CD14-positive monocyte (primary cell): ENCODE data around the gene ITGB8. TPM values are rescaled to one million over a fixed set of nuclear protein-coding genes. Genes with fewer than 3 reads are reported as not detected.
"Not testable (repeated sequence)": the region's sequence is repeated elsewhere in the genome, so short reads cannot be mapped to it uniquely, and the experiment has no call there.

ENCODE experiments used
- DNase-seq, 3 donors: peaks; one replicate each; pipeline ENCODE4 v3.0.0-alpha.2; 2011 to 2022
- H2AFZ ChIP-seq: 2 replicates; pipeline ENCODE4 v1.6.0; 2012; ENCODE audit warnings: mild to moderate bottlenecking, low read depth, low read length, inconsistent platforms; ENCODE audit not compliant: insufficient read depth, poor library complexity, severe bottlenecking
- H3K27ac ChIP-seq, 2 donors: 1 replicate in 1 of 2; 2 replicates in 1 of 2; pipeline ENCODE4 v1.5.1; 2012 to 2013; ENCODE audit warnings: low read length in 2 of 2, control low read depth in 1 of 2, inconsistent platforms in 1 of 2, low read depth in 1 of 2, mild to moderate bottlenecking in 1 of 2
- H3K27me3 ChIP-seq, 2 donors: one replicate each; pipeline versions ENCODE4 v1.6.0 to v1.6.1; 2011 to 2013; ENCODE audit warnings: low read length in 2 of 2; ENCODE audit not compliant: control insufficient read depth in 2 of 2, insufficient read depth in 2 of 2
- H3K36me3 ChIP-seq, 2 donors: replicated peaks in 1 of 2; 1 replicate in 1 of 2; 2 replicates in 1 of 2; pipeline versions ENCODE4 v1.5.1 to v1.6.1; 2012 to 2013; ENCODE audit warnings: low read length in 2 of 2, control low read depth in 1 of 2, inconsistent platforms in 1 of 2, mild to moderate bottlenecking in 1 of 2; ENCODE audit not compliant: insufficient read depth in 2 of 2, control insufficient read depth in 1 of 2
- H3K4me1 ChIP-seq, 2 donors: 1 replicate in 1 of 2; 2 replicates in 1 of 2; pipeline versions ENCODE4 v1.5.1 to v1.6.1; 2012 to 2013; ENCODE audit warnings: low read length in 2 of 2, control low read depth in 1 of 2, inconsistent platforms in 1 of 2, mild to moderate bottlenecking in 1 of 2, moderate library complexity in 1 of 2; ENCODE audit not compliant: insufficient read depth in 2 of 2, control insufficient read depth in 1 of 2
- H3K4me2 ChIP-seq: replicated peaks from 2 replicates; pipeline ENCODE3; 2012; ENCODE audit warnings: low read length, moderate library complexity, mild to moderate bottlenecking; ENCODE audit not compliant: poor library complexity, severe bottlenecking; ENCODE audit errors: extremely low read depth
- H3K4me3 ChIP-seq, 3 experiments: fragments of 200-600 bp in 1 of 3; sonication (generic) in 1 of 3; replicated peaks in 1 of 3; 1 replicate in 2 of 3; 2 replicates in 1 of 3; pipeline ENCODE4 v1.5.1; 2011 to 2013; ENCODE audit warnings: low read length in 3 of 3, mild to moderate bottlenecking in 3 of 3, control low read depth in 2 of 3, low read depth in 2 of 3, inconsistent platforms in 1 of 3, moderate library complexity in 1 of 3
- H3K79me2 ChIP-seq: 2 replicates; pipeline ENCODE4 v1.6.0; 2012; ENCODE audit warnings: mild to moderate bottlenecking, control low read depth, inconsistent platforms, low read length, moderate library complexity; ENCODE audit not compliant: insufficient read depth
- H3K9ac ChIP-seq: 2 replicates; pipeline ENCODE4 v1.6.0; 2017; ENCODE audit warnings: low read length, mild to moderate bottlenecking; ENCODE audit not compliant: insufficient read depth, poor library complexity, severe bottlenecking
- H3K9me3 ChIP-seq, 2 donors: replicated peaks in 1 of 2; 1 replicate in 1 of 2; 2 replicates in 1 of 2; pipeline versions ENCODE4 v1.5.1 to v1.6.1; 2012 to 2013; ENCODE audit warnings: low read length in 2 of 2, control low read depth in 1 of 2; ENCODE audit not compliant: control insufficient read depth in 1 of 2, insufficient read depth in 1 of 2
- H4K20me1 ChIP-seq: 2 replicates; pipeline ENCODE4 v1.6.0; 2012; ENCODE audit warnings: mild to moderate bottlenecking, low read length, control low read depth, moderate library complexity; ENCODE audit not compliant: insufficient read depth
- H3K27ac Mint-ChIP-seq, 7 donors: one replicate each; pipeline ENCODE4 v1.8.0; 2020; ENCODE audit warnings: mild to moderate bottlenecking in 7 of 7, mixed read lengths in 7 of 7, moderate library complexity in 6 of 7, inconsistent platforms in 2 of 7
- H3K27me3 Mint-ChIP-seq, 3 donors: one replicate each; pipeline ENCODE4 v1.8.0; 2021 to 2022; ENCODE audit warnings: low read depth in 3 of 3, mild to moderate bottlenecking in 3 of 3, mixed read lengths in 3 of 3, moderate library complexity in 3 of 3, inconsistent platforms in 1 of 3
- H3K36me3 Mint-ChIP-seq, 2 donors: one replicate each; pipeline ENCODE4 v1.8.0; 2020; ENCODE audit warnings: mixed read lengths in 2 of 2, inconsistent platforms in 1 of 2, mild to moderate bottlenecking in 1 of 2
- H3K4me1 Mint-ChIP-seq: one replicate; pipeline ENCODE4 v1.8.0; 2020; ENCODE audit warnings: mild to moderate bottlenecking, mixed read lengths
- H3K4me3 Mint-ChIP-seq, 2 donors: one replicate each; pipeline ENCODE4 v1.8.0; 2020; ENCODE audit warnings: mild to moderate bottlenecking in 2 of 2, mixed read lengths in 2 of 2, moderate library complexity in 1 of 2
- H3K9me3 Mint-ChIP-seq, 7 donors: one replicate each; pipeline ENCODE4 v1.8.0; 2020 to 2022; ENCODE audit warnings: mixed read lengths in 7 of 7, mild to moderate bottlenecking in 6 of 7, moderate library complexity in 6 of 7, inconsistent platforms in 2 of 7
- CTCF ChIP-seq: fragments of 200-600 bp; IDR thresholded peaks from one replicate; pipeline ENCODE4 v1.8.0; 2022; ENCODE audit warnings: antibody characterized with exemption, mild to moderate bottlenecking
- WGBS: methylation state at CpG from one replicate; pipeline ENCODE4 v1.1.5; 2013; ENCODE audit warnings: missing lambda C conversion rate; ENCODE audit not compliant: insufficient coverage; 5-methylcytosine and 5-hydroxymethylcytosine counted together
- intact Hi-C, 2 donors: fragments of 100-400 bp; cut with micrococcal nuclease; formaldehyde crosslinking; loops; one replicate each; pipeline versions ENCODE4 v1.15.0 to v1.15.1; 2023
- polyA plus RNA-seq, 3 donors: library from polyadenylated mRNA; depleted of rRNA in 1 of 3; unstranded in 2 of 3; stranded (reverse) in 1 of 3; fragments of 300-500 nt in 2 of 3; fragments of >200 nt in 1 of 3; fragmentation: Illumina TruSeq in 2 of 3; gene quantifications; 1 replicate in 2 of 3; 2 replicates in 1 of 3; pipeline ENCODE4 v1.2.3, GENCODE V29; 2012 to 2021

ITGB8 gene
- polyA plus RNA-seq, 3 donors: 0.01 to 0.28 (median 0.19) TPM

- peaks cover 0 to 4% (median 0%) of the 10 kb centered on the region in 3 donors for H3K27me3 Mint-ChIP-seq
- Histone ChIP-seq H3K27ac (no peak overlapping the region), H3K9ac (no peak overlapping the region), H2AFZ (no peak overlapping the region), H3K9me3 (no peaks in the 10 kb centered on the region), H3K27me3 (no peaks in the 10 kb centered on the region), H3K4me3 (no peak overlapping the region), H3K4me2 (no peak overlapping the region), H3K79me2 (no peaks in the 10 kb centered on the region), H3K36me3 (no peaks in the 10 kb centered on the region), H4K20me1 (no peaks in the 10 kb centered on the region), H3K4me1 (peaks cover 2 to 9% of the 10 kb centered on the region in 2 donors)
- H3K4me3 Mint-ChIP-seq: no peak overlapping the region
- H3K36me3 Mint-ChIP-seq: no peaks in the 10 kb centered on the region
- no peak overlapping the region for H3K27ac Mint-ChIP-seq
- intact Hi-C loops: no loop called here
- DNase-seq: no peak
- no CpG with 5 or more reads among the region's 1 CpG for WGBS
- TF ChIP-seq CTCF: no peak
- H3K9me3 Mint-ChIP-seq: peaks cover 0 to 6% (median 0%) of the 10 kb centered on the region in 7 donors
- peaks cover 9% of the 10 kb centered on the region for H3K4me1 Mint-ChIP-seq
Observed at GRCh38 chr7:20385126-20385525, 54.4 kb downstream of the ITGB8 start.

- no peaks in the 10 kb centered on the region for H3K36me3 Mint-ChIP-seq
Observed at GRCh38 chr7:20388084-20388483, 57.4 kb downstream of the ITGB8 start.

GRCh38 chr7:20389192-20389591, 58.5 kb downstream of the ITGB8 start:
- H3K36me3 ChIP-seq, H3K79me2 ChIP-seq, H3K36me3 Mint-ChIP-seq, H3K4me1 ChIP-seq, H4K20me1 ChIP-seq, H3K4me2 ChIP-seq, H3K9me3 Mint-ChIP-seq, H3K27me3 ChIP-seq, H3K27me3 Mint-ChIP-seq, H3K9me3 ChIP-seq, H3K27ac ChIP-seq, intact Hi-C loops, H3K4me3 ChIP-seq, H3K9ac ChIP-seq, H3K4me3 Mint-ChIP-seq: not testable (repeated sequence)
- no CpG with 5 or more reads among the region's 2 CpGs for WGBS
- peak overlapping the region; percentile 43 for H2AFZ ChIP-seq
- peaks cover 18% of the 10 kb centered on the region for H3K4me1 Mint-ChIP-seq
- peak; percentile 15 to 51 (median 46) for DNase-seq
- H3K27ac Mint-ChIP-seq: peak overlapping the region in 3 of 7 donors; percentile 2 to 86 (median 18)

More at GRCh38 chr7:20388084-20388483, 57.4 kb downstream of the ITGB8 start:
- Histone ChIP-seq H3K4me2 (no peak overlapping the region), H2AFZ (no peak overlapping the region), H3K36me3 (no peaks in the 10 kb centered on the region), H3K9me3 (no peaks in the 10 kb centered on the region), H4K20me1 (no peaks in the 10 kb centered on the region), H3K4me1 (peaks cover 5 to 9% of the 10 kb centered on the region in 2 donors), H3K9ac (no peak overlapping the region), H3K79me2 (no peaks in the 10 kb centered on the region), H3K27me3 (no peaks in the 10 kb centered on the region), H3K27ac (no peak overlapping the region), H3K4me3 (no peak overlapping the region)
- H3K4me3 Mint-ChIP-seq: no peak overlapping the region
- H3K27me3 Mint-ChIP-seq: peaks cover 0 to 4% (median 0%) of the 10 kb centered on the region in 3 donors
- no CpG with 5 or more reads among the region's 1 CpG for WGBS
- peaks cover 13% of the 10 kb centered on the region for H3K4me1 Mint-ChIP-seq
- H3K27ac Mint-ChIP-seq: peak overlapping the region in 1 of 7 donors; percentile 8
- intact Hi-C loops: no loop called here
- no peaks in the 10 kb centered on the region for H3K9me3 Mint-ChIP-seq
- TF ChIP-seq CTCF: no peak
- no peak for DNase-seq
